Natural killer cell treated with Interleukin-12 subunit alpha and Interleukin-12 subunit beta and Interleukin-15 and Interleukin-18, amount 100 ng/mL, for 72 hours (primary cell): Measurements from ENCODE around the gene DPYSL3. TPM values are rescaled to one million over a fixed set of nuclear protein-coding genes. Genes with fewer than 3 reads are reported as not detected.
A peak's percentile ranks its signal among the peaks of the same experiment; 100 is the strongest.

ENCODE experiments used
- ATAC-seq, 2 donors: fragments of 150-1000 bp; cut with Tn5 transposase in 1 of 2; sonication (Bioruptor Pico), chemical (Tn5 transposase) in 1 of 2; 2 replicates each; pipeline ENCODE4 v1.10.0; 2021
- DNase-seq: peaks from one replicate; pipeline ENCODE4 v3.0.0; 2022; ENCODE audit warnings: low spot score
- H3K27ac Mint-ChIP-seq, 2 donors: 1 replicate in 1 of 2; 2 replicates in 1 of 2; pipeline ENCODE4 v1.8.0; 2022; ENCODE audit warnings: mixed read lengths in 2 of 2, mild to moderate bottlenecking in 1 of 2, moderate library complexity in 1 of 2
- H3K27me3 Mint-ChIP-seq, 2 donors: 1 replicate in 1 of 2; 2 replicates in 1 of 2; pipeline ENCODE4 v1.8.0; 2022; ENCODE audit warnings: mixed read lengths in 2 of 2
- H3K36me3 Mint-ChIP-seq: one replicate; pipeline ENCODE4 v1.8.0; 2022; ENCODE audit warnings: mixed read lengths
- H3K4me1 Mint-ChIP-seq, 2 donors: 1 replicate in 1 of 2; 2 replicates in 1 of 2; pipeline ENCODE4 v1.8.0; 2022; ENCODE audit warnings: low read depth in 2 of 2, mixed read lengths in 2 of 2, mild to moderate bottlenecking in 1 of 2
- H3K4me3 Mint-ChIP-seq: one replicate; pipeline ENCODE4 v1.8.0; 2022; ENCODE audit warnings: mixed read lengths
- H3K9me3 Mint-ChIP-seq: 2 replicates; pipeline ENCODE4 v1.8.0; 2022; ENCODE audit warnings: mixed read lengths
- total RNA-seq, 2 donors: library from RNA; stranded (reverse); gene quantifications; one replicate each; pipeline ENCODE4 v1.2.3, GENCODE V29; 2022

Gene DPYSL3
- total RNA-seq, 2 donors from 2014 or later = 0.07 TPM; not detected in 1

DNA sequence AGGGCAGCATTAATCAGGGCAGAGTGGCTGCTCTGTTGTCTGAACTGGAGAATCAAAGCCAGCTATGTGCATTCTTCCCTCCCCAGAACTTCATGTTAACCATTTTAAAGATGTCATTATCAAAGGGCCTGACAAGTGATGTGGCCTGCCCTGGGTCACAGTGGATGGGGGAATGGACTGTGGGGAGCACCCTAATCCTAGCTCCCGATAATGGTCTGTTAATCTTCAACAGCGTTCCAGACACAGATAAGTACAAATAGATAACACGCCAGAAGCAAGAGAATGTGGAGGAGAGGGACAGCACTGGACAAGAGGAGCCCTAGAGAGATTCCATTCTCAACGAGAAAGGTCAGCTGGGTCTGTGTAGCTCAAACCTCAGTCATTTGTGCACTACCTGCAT is 77.5 kb downstream of the DPYSL3 start:
- no peak overlapping the region for H3K4me3 Mint-ChIP-seq
- H3K36me3 Mint-ChIP-seq = no peaks in the 10 kb centered on the region
- H3K27me3 Mint-ChIP-seq = peaks cover 10 to 35% of the 10 kb centered on the region in 2 donors
- no peaks in the 10 kb centered on the region for H3K9me3 Mint-ChIP-seq
- no peak for DNase-seq
- H3K27ac Mint-ChIP-seq = no peak overlapping the region
- no peaks in the 10 kb centered on the region for H3K4me1 Mint-ChIP-seq
- ATAC-seq = peak in 1 of 2 donors; percentile 40

DNA sequence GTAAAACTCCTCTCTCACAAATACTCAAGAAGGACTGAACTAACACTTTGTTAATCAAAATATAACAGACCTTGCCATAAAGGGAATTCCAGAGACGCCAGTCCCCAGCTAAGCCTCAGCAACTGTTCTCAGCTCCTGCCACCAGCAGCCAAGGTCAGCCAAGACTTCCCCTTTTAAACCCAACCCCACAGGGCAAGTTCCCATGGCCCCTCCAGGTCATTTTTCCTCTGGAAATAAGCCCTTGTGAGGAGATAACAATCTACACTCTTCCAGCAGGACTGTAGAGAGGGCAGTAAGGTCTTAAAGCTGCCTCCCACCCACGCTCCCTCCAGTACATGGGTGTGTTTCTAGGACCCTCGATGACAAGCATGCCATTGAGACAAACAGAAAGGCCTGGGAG is 78.3 kb downstream of the DPYSL3 start:
- Mint-ChIP-seq H3K4me1 (no peaks in the 10 kb centered on the region), H3K36me3 (no peaks in the 10 kb centered on the region), H3K27ac (no peak overlapping the region), H3K9me3 (no peaks in the 10 kb centered on the region), H3K4me3 (no peak overlapping the region), H3K27me3 (peaks cover 9 to 35% of the 10 kb centered on the region in 2 donors)
- no peak for ATAC-seq
- DNase-seq = no peak

DNA sequence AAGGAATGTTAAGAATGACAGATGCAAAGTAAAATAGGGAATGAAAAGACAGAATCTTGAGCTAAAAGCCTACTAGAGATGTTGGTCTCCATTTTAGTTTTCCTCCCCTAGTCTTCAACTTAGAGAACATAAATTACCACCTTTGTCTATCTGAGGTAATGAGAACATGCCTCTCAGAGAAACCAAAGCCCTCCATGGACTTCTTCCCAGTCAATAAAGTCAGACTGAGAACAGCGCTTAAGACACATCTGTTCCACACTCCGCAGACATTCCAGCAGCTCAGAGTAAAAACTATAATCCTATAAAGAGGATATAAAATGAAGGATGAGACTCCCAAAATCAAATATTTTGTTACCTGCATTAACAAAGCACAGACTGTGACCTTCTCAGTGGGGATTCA is 79.2 kb downstream of the DPYSL3 start:
- Mint-ChIP-seq H3K9me3 (no peaks in the 10 kb centered on the region), H3K27me3 (peaks cover 11 to 39% of the 10 kb centered on the region in 2 donors), H3K36me3 (no peaks in the 10 kb centered on the region), H3K27ac (no peak overlapping the region), H3K4me3 (no peak overlapping the region), H3K4me1 (no peaks in the 10 kb centered on the region)
- ATAC-seq = no peak
- no peak for DNase-seq

DNA sequence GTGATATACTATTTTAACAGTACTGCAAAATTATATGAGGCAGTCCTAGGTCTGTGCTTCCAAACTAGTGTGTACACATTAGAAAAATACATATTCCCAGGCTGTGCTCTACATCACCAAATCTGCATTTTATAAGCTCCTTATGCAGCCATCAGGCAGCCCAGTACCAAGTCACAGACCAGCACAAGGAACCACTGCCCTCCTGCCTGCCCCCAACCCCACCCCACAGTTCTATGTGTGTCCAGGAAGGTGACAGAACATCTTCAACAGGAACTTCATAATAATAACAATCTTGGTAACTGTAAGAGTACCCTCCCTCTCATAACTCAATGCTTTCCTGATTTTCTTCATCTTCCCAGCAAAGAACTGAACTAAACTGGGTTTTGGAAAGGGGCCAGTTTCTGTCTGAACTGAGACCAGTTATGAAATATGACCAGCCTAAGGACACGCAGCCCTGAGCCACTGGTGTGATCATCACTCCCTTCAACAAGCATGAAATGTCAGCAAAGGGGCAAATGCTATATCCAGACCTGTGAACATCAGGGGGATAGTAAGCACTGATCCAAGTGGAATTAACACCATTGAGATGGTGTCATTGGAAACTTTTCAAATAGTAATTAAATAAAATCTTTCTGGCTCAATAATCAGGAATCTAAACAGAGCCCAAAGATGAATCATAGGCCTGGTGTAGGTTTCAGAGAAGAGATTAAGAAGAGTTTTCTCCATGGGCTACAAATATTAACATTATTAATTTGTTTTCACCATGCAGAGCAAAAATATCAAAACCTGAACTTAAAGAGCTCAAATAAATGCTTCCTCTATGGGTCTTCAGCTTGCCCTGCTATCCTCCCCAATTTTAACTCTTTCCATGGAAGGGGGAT is 82.1 kb downstream of the DPYSL3 start:
- no peak for DNase-seq
- H3K9me3 Mint-ChIP-seq = no peaks in the 10 kb centered on the region
- ATAC-seq = no peak
- H3K4me3 Mint-ChIP-seq = no peak overlapping the region
- peaks cover 11 to 31% of the 10 kb centered on the region in 2 donors for H3K27me3 Mint-ChIP-seq
- H3K27ac Mint-ChIP-seq = no peak overlapping the region
- H3K4me1 Mint-ChIP-seq = no peaks in the 10 kb centered on the region
- no peaks in the 10 kb centered on the region for H3K36me3 Mint-ChIP-seq

DNA sequence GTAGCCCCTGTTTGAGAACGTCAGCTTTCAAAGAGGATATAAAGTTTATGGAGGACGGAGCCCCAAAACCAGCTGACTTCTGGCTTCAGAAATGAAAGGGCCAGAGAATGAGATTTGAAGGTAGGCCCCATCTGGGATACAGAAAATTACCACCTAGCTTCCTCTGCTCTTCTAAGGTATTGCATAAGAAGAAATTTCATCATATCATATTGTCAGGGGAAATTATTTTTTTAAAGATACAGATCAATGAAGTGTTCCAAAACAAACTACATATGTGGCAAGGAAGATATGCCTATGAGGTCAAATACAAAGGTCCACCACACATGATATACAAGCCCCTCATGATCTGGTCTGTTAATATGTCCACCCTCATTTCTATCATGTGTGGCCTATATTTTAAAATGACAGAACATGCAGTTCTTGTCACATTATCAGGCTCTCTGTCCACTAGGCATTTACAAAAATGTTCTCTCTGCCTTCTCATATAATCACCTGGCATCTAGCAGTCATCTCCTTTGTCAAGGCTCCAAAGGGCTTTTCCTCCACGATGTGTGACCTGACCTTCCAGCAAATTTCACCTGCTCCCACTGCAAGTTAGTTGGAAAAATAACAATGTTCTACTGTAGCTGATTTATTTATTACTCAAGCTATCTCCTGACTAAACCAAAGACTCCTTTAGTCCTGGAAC is 83.1 kb downstream of the DPYSL3 start:
- H3K27ac Mint-ChIP-seq = no peak overlapping the region
- no peaks in the 10 kb centered on the region for H3K4me1 Mint-ChIP-seq
- H3K9me3 Mint-ChIP-seq = no peaks in the 10 kb centered on the region
- no peak overlapping the region for H3K4me3 Mint-ChIP-seq
- H3K36me3 Mint-ChIP-seq = no peaks in the 10 kb centered on the region
- DNase-seq (no peak), ATAC-seq (no peak)
- H3K27me3 Mint-ChIP-seq = peaks cover 9 to 29% of the 10 kb centered on the region in 2 donors

DNA sequence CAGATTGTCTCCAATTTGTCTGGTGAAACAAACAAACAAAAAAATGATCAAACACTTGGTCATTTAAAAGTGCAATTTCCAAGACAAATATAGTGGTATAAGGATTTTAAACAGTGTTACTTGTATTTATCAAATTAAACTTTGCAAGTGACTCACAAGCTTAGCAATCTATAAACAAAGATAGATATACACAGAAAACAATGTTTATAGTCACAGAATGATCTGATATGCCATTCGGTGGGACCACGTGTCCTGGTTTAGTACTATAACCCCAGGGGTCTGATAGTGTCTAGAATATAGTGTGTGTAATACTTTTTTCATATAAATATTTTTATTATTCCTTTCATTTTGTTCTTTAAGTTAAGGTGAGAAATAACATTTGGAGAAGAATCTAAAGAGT is 91.3 kb downstream of the DPYSL3 start:
- Mint-ChIP-seq H3K36me3 (no peaks in the 10 kb centered on the region), H3K4me1 (no peaks in the 10 kb centered on the region), H3K27ac (no peak overlapping the region), H3K9me3 (peaks cover 4% of the 10 kb centered on the region), H3K27me3 (peaks cover 7 to 42% of the 10 kb centered on the region in 2 donors), H3K4me3 (no peak overlapping the region)
- ATAC-seq (no peak), DNase-seq (no peak)

DNA sequence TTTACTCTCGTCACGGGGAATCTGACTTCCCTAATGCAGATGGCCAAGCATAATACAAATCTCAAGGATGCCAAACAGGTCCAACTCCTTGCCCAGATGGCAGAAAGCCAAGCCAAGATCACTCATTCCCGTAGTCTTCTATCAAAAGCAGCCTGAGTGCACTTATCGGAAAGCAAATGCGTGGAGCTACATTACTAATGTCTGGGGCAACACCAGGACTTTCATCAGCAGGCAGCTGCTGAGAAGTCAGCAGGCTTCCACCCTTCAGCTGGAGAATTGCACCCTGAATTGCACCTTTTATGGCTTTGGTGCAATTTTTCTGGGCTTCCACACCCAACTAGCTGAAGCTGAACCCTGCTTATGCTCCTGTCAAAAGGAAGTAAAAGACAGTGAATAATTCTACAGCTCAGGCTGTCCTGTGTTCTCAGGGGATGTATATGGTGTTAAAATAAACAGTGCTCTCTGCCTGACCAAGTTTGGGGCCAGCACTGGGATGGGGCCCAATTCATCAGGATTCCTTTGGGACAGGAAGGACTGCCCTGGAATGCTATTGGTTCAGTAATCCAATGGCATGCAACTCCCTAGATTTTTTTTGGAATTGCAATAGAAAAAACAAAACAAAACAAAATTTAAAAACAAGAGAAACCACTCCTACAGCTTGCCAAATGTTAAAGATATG is 92.6 kb downstream of the DPYSL3 start:
- no peaks in the 10 kb centered on the region for H3K4me1 Mint-ChIP-seq
- ATAC-seq = no peak
- H3K27me3 Mint-ChIP-seq = peaks cover 8 to 50% of the 10 kb centered on the region in 2 donors
- no peak for DNase-seq
- peaks cover 4% of the 10 kb centered on the region for H3K9me3 Mint-ChIP-seq
- no peak overlapping the region for H3K27ac Mint-ChIP-seq
- H3K4me3 Mint-ChIP-seq = no peak overlapping the region
- no peaks in the 10 kb centered on the region for H3K36me3 Mint-ChIP-seq

DNA sequence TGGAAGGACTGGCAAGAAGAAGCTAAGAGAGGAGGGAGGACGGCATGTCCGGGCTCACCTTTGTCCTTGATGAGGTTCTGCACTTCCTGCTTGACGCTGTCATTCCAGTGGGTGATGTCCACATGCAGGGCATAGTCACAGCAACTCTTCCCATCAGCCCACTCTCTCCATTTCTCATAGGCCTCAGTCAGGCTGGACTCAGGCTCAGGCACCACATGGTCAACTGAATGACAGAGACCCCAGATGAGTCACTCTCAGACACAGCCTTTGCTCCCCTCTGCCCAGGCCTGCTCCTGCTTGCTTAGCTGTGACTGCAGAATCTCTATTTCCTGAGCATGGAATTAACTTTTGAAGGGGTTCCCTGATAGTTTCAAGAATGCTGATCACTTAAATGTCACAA is 94.2 kb downstream of the DPYSL3 start:
- H3K27me3 Mint-ChIP-seq = peaks cover 10 to 43% of the 10 kb centered on the region in 2 donors
- H3K27ac Mint-ChIP-seq = no peak overlapping the region
- ATAC-seq (no peak), DNase-seq (no peak)
- peaks cover 4% of the 10 kb centered on the region for H3K9me3 Mint-ChIP-seq
- no peaks in the 10 kb centered on the region for H3K36me3 Mint-ChIP-seq
- H3K4me1 Mint-ChIP-seq = no peaks in the 10 kb centered on the region
- no peak overlapping the region for H3K4me3 Mint-ChIP-seq

DNA sequence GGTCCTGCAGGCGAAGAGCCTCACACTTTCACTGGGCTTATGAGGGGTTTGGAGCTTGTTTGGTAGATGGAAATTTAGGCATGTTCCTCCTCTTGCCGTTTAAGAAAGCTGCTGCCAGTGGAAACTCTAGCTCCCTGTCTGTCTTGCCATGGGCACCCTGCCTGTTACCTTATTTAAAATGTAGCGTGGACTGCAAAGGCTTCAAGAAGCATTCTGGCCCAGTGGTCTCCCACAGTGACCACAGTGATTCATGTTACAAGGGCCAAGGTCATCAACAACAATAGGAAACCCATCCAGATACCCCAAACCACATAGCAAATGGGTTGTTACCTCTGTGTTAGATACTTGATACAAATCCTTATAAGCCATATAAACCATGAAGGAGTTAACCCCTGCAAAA is 96.6 kb downstream of the DPYSL3 start:
- Mint-ChIP-seq H3K27ac (no peak overlapping the region), H3K4me1 (no peaks in the 10 kb centered on the region), H3K27me3 (peaks cover 5 to 33% of the 10 kb centered on the region in 2 donors), H3K9me3 (no peaks in the 10 kb centered on the region), H3K36me3 (no peaks in the 10 kb centered on the region), H3K4me3 (no peak overlapping the region)
- ATAC-seq = peak in 1 of 2 donors; percentile 26
- DNase-seq = no peak

DNA sequence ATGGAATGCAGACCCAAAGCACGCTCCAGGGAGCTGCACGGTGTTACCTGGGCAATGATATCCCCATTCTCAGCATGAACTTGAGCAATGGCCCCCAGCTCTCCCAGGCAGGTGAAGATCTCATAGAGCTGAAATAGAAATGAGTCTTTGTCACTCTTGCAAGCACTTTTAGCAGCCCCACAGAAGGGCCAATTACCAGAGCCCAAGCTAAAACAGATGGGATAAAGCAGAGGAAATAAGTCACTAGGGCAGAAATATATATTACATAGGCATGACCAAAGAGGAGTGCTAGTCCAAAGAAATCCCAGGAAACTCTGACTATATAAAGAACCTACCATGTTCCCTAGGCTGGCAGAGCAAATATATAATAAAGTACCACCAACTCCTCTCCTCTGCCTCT is 97.3 kb downstream of the DPYSL3 start:
- Mint-ChIP-seq H3K9me3 (no peaks in the 10 kb centered on the region), H3K27me3 (peaks cover 3 to 33% of the 10 kb centered on the region in 2 donors), H3K4me3 (no peak overlapping the region), H3K36me3 (no peaks in the 10 kb centered on the region), H3K27ac (no peak overlapping the region), H3K4me1 (no peaks in the 10 kb centered on the region)
- DNase-seq (no peak), ATAC-seq (no peak)

DNA sequence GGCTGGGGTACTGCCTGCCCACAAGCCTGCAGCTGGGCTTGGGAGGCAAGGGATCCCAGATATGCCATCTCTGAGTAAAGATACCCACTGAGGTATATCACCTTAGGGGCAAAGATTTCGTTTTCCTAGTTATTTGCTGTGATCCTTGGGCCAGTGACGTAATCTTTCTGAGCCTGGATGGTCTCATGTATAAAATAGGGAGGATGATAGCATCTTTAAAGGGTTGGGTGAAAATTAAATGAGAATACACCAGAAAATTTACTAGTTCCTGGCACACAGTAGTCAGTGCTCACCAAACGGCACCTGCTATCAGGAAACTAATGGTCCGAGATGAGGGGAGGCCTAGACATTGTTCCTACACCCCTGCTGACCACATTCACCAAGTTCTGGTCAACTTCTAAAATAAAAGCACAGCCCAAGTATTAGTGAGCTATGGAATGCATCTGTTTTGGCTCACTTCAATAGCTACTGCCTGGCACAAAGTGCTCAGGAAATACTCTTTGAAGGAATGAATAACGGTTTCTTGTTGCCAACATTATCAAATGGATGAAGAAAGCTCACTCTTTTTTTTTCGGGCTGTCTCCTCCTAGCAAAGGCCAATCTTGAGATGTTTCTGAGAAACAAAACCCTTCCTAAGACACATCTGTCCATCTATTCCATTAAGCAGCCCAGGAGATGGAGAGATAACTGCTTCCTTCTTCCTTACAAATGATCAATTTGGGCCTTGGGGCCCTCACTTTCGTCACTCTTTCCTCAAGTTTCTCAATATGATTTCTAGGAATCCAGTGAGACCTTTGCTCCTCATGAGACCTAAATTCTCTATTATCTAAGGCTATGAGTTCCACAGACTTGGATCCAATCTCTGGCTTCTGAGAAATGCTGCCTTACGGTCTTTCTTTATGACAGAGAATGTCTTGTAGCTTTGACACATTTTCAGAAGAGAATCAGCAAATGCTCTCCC is 98.2 kb downstream of the DPYSL3 start:
- peaks cover 3 to 33% of the 10 kb centered on the region in 2 donors for H3K27me3 Mint-ChIP-seq
- ATAC-seq = no peak
- no peak for DNase-seq
- no peak overlapping the region for H3K4me3 Mint-ChIP-seq
- H3K36me3 Mint-ChIP-seq = no peaks in the 10 kb centered on the region
- H3K27ac Mint-ChIP-seq = no peak overlapping the region
- H3K4me1 Mint-ChIP-seq = no peaks in the 10 kb centered on the region
- no peaks in the 10 kb centered on the region for H3K9me3 Mint-ChIP-seq

DNA sequence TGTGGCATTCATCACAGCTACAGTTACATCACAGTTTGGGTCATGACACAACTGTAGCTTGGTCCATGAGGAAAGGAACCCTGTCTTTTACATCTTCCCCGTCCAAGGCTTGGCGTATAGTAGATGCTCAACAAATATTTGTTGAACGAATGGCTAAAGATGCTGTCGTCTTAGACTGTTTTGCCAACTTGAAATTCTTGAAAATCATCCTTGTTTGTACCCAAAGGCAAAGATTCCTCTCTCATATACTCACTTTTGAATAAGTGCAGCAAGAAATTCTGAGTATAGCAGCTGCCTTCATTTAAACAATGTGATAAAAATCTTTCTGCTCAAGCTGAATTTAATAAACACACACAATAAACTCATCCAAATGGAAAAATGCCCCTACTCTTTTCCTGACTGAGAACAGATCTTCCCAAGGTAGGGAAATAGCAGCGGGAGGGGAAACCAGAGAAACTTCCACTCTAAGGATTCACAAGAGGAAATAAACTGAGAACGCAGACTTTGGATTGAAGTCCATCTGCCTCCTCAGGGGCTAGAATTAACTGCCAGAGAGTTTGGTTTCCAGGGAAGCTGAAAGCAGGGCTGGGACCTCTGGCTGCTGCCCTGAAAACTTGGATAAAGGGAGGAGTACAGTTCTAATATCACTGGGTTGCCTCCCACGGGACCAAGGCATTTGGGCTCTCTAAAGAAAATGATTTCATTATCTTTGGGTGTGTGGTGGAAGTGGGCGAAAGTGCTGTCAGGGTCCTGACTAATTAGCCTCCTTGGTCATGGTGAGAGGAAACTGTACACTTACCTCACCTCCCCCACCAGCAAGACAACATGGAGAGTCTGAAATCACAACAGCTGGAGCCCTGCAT is 99.1 kb downstream of the DPYSL3 start:
- H3K4me3 Mint-ChIP-seq = no peak overlapping the region
- H3K27me3 Mint-ChIP-seq = peaks cover 3 to 35% of the 10 kb centered on the region in 2 donors
- H3K36me3 Mint-ChIP-seq = no peaks in the 10 kb centered on the region
- ATAC-seq (no peak), DNase-seq (no peak)
- H3K9me3 Mint-ChIP-seq = no peaks in the 10 kb centered on the region
- no peaks in the 10 kb centered on the region for H3K4me1 Mint-ChIP-seq
- H3K27ac Mint-ChIP-seq = no peak overlapping the region
